ENCODE results near the gene UCK2. TPM values are rescaled to one million over a fixed set of nuclear protein-coding genes. Genes with fewer than 3 reads are reported as not detected.

Gene UCK2
- total RNA-seq, 1 donor = 97.6 TPM

DNA sequence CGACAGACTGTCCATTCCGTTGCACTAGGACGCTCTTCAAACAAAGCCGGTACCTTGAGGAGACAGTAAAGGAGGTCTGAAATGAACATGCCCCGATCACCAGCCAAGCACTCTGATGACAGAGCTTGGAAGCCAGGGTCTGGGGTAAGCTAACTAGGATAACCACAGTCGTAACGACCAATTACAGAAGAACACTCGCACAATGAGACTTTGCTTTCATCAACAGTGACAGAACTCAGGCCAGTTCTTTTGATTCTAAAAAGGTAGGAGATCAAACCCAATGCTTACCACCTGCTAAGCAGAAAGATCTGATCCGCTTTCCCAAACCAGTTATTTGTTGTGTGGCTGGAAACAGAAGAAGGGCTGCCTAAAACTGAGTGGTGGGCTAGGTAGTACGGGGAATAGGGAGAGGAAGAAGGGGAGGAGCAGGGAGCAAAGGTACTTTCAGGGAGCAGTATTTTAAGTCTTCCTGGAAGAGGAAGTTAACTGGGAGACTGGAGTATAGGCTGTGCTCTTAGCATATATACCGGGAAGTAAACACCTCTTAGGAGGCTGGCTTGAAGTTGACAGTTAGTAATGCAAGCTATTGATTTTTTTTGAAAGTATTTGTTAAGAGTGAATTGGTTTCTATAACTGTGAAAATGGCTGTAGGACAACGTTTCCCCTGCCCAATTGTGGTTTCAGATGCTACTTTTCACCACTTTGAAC lies 38.4 kb downstream of the UCK2 start:
- TF ChIP-seq, protein P1, sequence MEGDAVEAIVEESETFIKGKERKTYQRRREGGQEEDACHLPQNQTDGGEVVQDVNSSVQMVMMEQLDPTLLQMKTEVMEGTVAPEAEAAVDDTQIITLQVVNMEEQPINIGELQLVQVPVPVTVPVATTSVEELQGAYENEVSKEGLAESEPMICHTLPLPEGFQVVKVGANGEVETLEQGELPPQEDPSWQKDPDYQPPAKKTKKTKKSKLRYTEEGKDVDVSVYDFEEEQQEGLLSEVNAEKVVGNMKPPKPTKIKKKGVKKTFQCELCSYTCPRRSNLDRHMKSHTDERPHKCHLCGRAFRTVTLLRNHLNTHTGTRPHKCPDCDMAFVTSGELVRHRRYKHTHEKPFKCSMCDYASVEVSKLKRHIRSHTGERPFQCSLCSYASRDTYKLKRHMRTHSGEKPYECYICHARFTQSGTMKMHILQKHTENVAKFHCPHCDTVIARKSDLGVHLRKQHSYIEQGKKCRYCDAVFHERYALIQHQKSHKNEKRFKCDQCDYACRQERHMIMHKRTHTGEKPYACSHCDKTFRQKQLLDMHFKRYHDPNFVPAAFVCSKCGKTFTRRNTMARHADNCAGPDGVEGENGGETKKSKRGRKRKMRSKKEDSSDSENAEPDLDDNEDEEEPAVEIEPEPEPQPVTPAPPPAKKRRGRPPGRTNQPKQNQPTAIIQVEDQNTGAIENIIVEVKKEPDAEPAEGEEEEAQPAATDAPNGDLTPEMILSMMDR (IDR thresholded peaks at IDR 0.05; ENCODE audit: insufficient read depth, low read depth, low read length) = no peak

DNA sequence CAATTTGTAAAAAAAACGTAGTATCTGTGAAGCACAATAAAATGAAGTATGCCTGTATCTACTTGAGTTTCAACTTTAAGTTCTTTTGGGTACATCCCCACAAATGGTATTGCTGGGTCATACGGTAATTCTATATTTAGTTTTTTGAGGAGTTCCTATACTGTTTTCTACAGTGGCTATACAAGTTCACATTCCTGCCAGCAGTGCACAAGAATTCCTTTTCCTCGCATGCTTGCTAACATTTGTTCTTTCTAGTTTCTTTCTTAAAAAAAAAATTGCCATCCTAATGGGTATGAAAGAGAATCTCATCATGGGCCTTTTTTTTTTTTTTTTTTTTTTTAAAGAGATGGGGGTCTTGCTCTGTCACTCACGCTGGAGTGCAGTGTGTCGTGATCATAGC lies 41.9 kb downstream of the UCK2 start:
- TF ChIP-seq, protein P1 (IDR thresholded peaks at IDR 0.05; ENCODE audit: insufficient read depth, low read depth, low read length) = peak; percentile 58
- DNase-seq (ENCODE audit: low read depth) = peak; percentile 38
- H3K4me3 ChIP-seq (ENCODE audit: low read depth, low read length) = no peak overlapping the region

More for the DNA sequence above, 38.4 kb downstream of the UCK2 start:
- H3K4me3 ChIP-seq (ENCODE audit: low read depth, low read length) = no peak overlapping the region
- DNase-seq (ENCODE audit: low read depth) = no peak

DNA sequence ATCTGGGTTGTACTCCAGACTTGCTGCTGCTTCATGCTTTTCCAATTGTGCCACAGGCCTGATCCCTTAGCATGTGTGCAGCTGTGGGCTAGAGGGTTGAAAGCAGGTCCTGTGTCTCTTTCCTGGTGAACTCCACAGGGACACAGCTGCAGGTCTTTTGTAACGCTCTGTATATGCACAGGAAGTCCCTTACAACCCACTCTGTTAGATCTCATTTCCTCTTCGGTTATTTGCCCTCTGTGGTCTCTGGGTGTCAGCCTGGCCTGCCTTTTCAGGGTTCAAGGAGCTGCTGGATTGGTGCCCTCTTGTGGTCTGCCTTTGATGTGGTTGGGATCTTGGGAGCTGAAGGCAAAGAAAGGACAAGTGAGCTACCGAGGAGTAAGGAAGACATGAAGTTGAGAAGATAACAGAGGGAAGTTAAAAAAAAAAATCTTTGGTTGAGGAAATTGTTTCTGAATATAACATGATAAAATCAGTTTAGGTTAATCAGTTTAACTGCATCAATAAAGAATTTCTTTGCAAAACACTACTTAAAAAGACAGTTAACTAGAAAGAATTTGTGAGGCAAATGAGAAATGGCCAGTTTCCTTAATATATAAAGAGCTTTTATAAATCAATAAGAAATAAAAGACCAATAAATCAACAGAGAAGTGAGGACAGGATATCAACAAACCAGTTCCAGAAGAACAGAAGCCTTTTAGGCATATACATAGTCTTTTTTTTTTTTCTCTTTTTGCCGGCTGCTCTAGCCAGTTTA lies 44.1 kb downstream of the UCK2 start:
- peak; percentile 84 for DNase-seq (ENCODE audit: low read depth)
- TF ChIP-seq, protein P1 (IDR thresholded peaks at IDR 0.05; ENCODE audit: insufficient read depth, low read depth, low read length) = peak; percentile 61
- no peak overlapping the region for H3K4me3 ChIP-seq (ENCODE audit: low read depth, low read length)

DNA sequence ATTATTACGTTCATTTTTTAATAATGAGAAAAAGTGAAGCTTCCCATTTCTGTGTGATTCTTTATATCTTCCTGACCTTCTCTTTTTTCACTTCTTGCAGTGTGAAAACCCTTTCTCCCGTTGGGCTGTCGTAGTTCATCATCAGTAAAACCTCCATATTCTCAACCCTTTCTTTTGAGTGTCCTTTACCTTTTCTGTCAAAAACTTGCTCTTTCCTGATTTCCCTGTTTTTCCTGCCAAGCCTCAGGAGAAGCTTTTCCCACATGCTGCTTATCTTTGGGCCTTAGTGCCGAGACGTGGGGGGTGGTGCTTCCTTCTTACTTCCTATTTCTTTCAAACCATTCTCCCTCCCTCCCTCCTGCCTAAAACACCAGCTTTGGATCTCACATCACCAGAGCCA lies 46.1 kb downstream of the UCK2 start:
- TF ChIP-seq, protein P1 (IDR thresholded peaks at IDR 0.05; ENCODE audit: insufficient read depth, low read depth, low read length) = no peak
- no peak for DNase-seq (ENCODE audit: low read depth)

DNA sequence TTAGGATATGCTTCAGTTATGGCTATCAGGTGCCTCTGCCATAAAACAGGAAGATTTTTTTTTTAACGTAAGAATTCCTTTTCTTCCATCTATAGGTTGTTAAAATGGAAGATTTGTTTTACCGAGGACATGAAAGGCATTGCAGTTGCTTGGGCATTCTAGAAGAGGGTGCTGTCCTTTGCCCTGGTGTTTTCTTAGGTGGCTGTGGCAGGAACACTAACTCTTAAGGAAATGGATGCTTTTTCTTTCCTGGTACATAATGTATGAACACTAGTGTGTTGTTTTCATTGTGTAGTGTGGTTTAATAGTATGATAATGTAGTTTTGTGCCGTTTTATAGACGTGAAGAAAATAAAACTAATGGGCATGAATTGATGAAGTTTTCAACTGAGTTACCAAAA lies 47.2 kb downstream of the UCK2 start:
- H3K4me3 ChIP-seq (ENCODE audit: low read depth, low read length) = no peak overlapping the region
- DNase-seq (ENCODE audit: low read depth) = no peak
- TF ChIP-seq, protein P1 (IDR thresholded peaks at IDR 0.05; ENCODE audit: insufficient read depth, low read depth, low read length) = no peak

More for the DNA sequence above, 46.1 kb downstream of the UCK2 start:
- H3K4me3 ChIP-seq (ENCODE audit: low read depth, low read length) = no peak overlapping the region

DNA sequence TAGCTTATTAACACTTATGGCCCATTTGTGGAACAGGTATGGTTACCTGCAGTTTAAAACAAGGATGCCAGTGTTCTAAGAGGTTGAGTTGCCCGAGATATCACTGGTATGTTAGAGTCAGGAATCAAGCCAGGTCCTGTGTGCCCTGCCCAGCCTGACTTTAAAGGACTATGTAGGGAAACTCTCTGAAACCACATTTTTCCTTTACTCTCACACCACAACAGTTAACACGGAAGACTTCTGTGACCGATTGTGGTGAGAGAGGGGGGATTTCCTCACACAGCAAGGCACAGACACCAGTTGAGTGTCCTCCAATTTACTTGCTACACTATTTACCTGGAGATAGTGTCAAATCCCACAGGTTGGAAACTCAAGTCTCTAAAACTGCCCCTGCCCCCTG lies 47.8 kb downstream of the UCK2 start:
- TF ChIP-seq, protein P1 (IDR thresholded peaks at IDR 0.05; ENCODE audit: insufficient read depth, low read depth, low read length) = no peak
- H3K4me3 ChIP-seq (ENCODE audit: low read depth, low read length) = no peak overlapping the region
- DNase-seq (ENCODE audit: low read depth) = no peak

Measured in fibroblast of villous mesenchyme (primary cell).